Fibroblast of skin of right quadriceps (primary cell): ENCODE measurements around the gene IL36G.

Source experiments
- DNase-seq: peaks from one replicate; pipeline ENCODE4 v3.0.0-alpha.2; 2013

The IL36G gene

GRCh38 chr2:113025737-113026136 is 47.9 kb downstream of the IL36G start:
- DNase-seq, result no peak

- no peak for DNase-seq
Observed at GRCh38 chr2:113027691-113028090, 49.9 kb downstream of the IL36G start.

- no peak for DNase-seq
Observed at GRCh38 chr2:113028112-113028511, 50.3 kb downstream of the IL36G start.

- DNase-seq, result no peak
Observed at GRCh38 chr2:113032737-113033136, 54.9 kb downstream of the IL36G start.

GRCh38 chr2:113034016-113034415 is 56.2 kb downstream of the IL36G start:
- DNase-seq, result no peak
